Mesodermal cell (in vitro differentiated cells): ENCODE measurements around the gene FBXO9.

Experiments used
- H3K27ac ChIP-seq: 2 replicates; pipeline ENCODE4 v1.7.0; 2013; ENCODE audit warnings: mild to moderate bottlenecking, low read depth, low read length, moderate library complexity; ENCODE audit not compliant: severe bottlenecking
- H3K36me3 ChIP-seq: 2 replicates; pipeline ENCODE4 v1.7.1; 2013; ENCODE audit warnings: mild to moderate bottlenecking, low read length, moderate library complexity; ENCODE audit not compliant: control insufficient read depth, insufficient read depth
- H3K4me1 ChIP-seq: one replicate; pipeline ENCODE4 v1.7.1; 2013; ENCODE audit warnings: mild to moderate bottlenecking, low read length; ENCODE audit not compliant: insufficient read depth, control insufficient read depth, poor library complexity, severe bottlenecking
- H3K4me3 ChIP-seq: 2 replicates; pipeline ENCODE4 v1.7.0; 2013; ENCODE audit warnings: low read length, control low read depth, mild to moderate bottlenecking; ENCODE audit not compliant: insufficient read depth, poor library complexity, severe bottlenecking; ENCODE audit errors: extremely low read depth
- H3K9me3 ChIP-seq: 2 replicates; pipeline ENCODE4 v1.7.1; 2013; ENCODE audit warnings: mild to moderate bottlenecking, low read length, moderate library complexity; ENCODE audit not compliant: control insufficient read depth
- WGBS, 2 experiments: methylation state at CpG; one replicate each; pipeline ENCODE4 v1.1.5; 2013; ENCODE audit warnings: missing lambda C conversion rate in 2 of 2; ENCODE audit not compliant: insufficient coverage in 2 of 2; 5-methylcytosine and 5-hydroxymethylcytosine counted together

The FBXO9 gene

DNA sequence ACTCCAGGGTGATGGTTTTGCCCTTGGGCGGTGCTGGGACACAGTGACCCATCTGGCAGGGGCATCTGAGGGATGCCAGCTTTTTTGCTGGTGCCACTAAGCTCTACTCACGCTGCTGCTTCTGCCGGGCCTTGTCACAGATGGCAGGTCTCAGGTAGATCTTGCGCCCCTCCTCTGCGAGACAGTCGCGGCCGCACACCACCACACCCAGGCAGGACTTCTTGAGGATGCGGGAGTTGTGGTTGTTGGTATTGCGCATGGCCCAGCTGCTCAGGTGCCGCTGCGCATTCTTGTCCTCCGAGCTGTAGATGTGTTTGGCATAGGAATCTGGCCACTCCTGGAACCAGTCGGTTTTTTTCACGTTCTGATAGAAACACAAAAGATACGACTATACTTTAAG, 68.8 kb downstream of the FBXO9 start:
- no peak overlapping the region for H3K27ac ChIP-seq
- H3K36me3 ChIP-seq, result no peaks in the 10 kb centered on the region
- H3K4me1 ChIP-seq, result no peaks in the 10 kb centered on the region
- no peaks in the 10 kb centered on the region for H3K9me3 ChIP-seq
- no peak overlapping the region for H3K4me3 ChIP-seq
- WGBS, 2 experiments, result 89% methylated on average over 4 of the region's 16 CpGs; no CpG with 5 or more reads in 1 of the 2 experiments

DNA sequence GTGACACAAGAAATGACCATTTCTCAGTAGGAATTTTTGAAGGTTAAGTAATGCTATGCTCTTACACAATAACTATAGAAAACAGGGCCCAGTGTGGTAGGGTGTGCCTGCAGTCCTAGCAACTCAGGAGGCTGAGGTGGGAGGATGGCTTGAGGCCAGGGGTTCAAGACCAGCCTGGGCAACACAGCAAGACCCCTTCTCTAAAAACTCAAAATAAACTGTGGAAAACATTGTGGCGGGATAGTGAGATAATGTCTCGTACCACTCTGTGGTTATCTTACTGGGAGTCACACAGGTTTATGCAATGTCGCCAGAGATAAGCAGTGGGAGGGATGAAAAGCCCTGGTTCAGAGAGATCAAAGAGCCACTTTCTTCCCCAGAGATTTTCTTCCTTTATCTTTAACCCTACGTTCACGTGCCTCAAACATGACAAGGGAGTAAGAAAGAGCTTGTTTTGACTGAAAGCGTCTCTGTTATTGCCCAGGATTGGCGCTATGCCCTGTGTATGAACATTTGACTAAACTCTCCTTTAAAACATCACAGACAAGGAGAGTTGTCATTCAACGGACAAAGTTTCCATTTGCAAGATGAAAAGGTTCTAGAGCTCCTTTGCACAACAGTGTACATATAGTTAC, 69.5 kb downstream of the FBXO9 start:
- Histone ChIP-seq H3K27ac (no peak overlapping the region), H3K4me1 (no peaks in the 10 kb centered on the region), H3K9me3 (no peaks in the 10 kb centered on the region), H3K4me3 (no peak overlapping the region), H3K36me3 (no peaks in the 10 kb centered on the region)
- 93 to 95% methylated on average over 3 of the region's 8 CpGs for WGBS, 2 experiments

- no peaks in the 10 kb centered on the region for H3K4me1 ChIP-seq
- 100% methylated on average over 1 of the region's 3 CpGs for WGBS, 2 experiments
- H3K4me3 ChIP-seq, result no peak overlapping the region
- H3K36me3 ChIP-seq, result no peaks in the 10 kb centered on the region
- no peaks in the 10 kb centered on the region for H3K9me3 ChIP-seq
- H3K27ac ChIP-seq, result no peak overlapping the region
Observed at GRCh38 chr6:53136000-53136609, 70.9 kb downstream of the FBXO9 start.

DNA sequence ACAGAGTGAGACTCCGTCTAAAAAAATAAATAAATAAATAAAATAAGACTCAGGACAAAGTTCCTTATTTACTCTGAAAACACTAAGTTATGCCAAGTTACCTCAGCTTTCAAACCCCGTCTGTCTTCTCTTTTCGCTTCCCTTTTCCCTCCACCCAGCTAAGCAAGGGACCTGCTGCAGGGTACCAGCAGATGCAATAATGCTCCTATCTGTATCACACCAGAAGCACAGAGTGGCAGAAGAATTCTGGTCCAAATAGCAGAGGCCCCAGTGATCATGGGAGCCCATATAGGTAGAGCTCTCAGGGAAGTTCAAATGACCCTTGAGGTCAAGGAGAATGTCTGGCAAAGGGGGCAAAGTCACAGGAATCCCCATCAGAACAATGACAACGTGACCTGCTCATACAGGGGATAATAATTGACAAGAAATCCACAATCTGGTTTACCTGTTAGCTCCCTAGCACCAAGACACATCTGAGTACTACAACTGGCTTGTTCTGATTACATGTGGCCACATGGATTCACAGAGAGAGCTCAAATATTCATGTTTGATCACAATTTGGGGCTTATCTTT, 74.7 kb downstream of the FBXO9 start:
- Histone ChIP-seq H3K36me3 (no peaks in the 10 kb centered on the region), H3K9me3 (no peaks in the 10 kb centered on the region), H3K4me3 (no peak overlapping the region), H3K27ac (no peak overlapping the region), H3K4me1 (no peaks in the 10 kb centered on the region)
- 76 to 83% methylated on average over 3 of the region's 4 CpGs for WGBS, 2 experiments

DNA sequence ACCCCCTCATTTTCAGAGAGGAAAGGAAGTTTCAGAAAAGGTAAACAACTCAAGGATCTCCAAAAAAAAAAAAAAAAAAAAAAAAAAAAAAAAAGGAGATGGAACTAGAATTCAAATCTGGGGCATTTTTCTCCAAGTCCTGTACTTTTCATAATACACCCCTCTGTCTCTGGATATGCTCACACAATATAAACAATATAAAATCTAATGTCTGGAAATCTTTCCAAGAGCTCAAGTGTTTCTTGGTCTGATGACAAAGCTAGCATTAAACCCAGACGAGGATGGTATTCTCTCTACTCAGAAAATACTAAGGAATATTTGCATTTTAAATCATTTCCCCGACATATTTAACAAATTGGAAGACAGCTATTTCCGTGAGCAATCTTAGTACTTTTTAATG, 77.6 kb downstream of the FBXO9 start:
- Histone ChIP-seq H3K4me1 (no peaks in the 10 kb centered on the region), H3K9me3 (no peaks in the 10 kb centered on the region), H3K27ac (no peak overlapping the region), H3K36me3 (no peaks in the 10 kb centered on the region), H3K4me3 (no peak overlapping the region)
- 73% methylated on average over 3 of the region's 3 CpGs; no CpG with 5 or more reads in 1 of the 2 experiments for WGBS, 2 experiments

DNA sequence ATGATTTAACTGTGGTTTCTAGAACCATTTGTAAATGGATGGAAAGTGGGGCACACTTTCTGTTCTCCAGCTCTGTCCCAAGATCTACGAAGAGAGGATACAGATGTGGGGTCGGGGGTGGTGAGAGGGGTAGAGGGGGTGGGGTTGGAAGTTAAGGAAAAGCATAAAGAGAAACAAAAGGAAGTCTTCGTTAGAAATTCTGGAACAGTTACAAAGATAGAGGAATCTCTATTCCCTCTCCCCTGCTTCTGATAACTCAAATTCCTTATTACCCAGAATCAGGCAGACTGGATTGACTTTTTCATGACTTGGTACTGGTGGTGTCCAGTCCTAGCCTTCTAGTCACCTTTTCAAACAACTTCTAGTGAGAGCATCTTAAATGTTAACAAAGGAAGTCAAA, 78.5 kb downstream of the FBXO9 start:
- Histone ChIP-seq H3K4me1 (no peaks in the 10 kb centered on the region), H3K4me3 (no peak overlapping the region), H3K9me3 (no peaks in the 10 kb centered on the region), H3K27ac (no peak overlapping the region), H3K36me3 (no peaks in the 10 kb centered on the region)
- WGBS, 2 experiments, result no CpG with 5 or more reads among the region's 3 CpGs

DNA sequence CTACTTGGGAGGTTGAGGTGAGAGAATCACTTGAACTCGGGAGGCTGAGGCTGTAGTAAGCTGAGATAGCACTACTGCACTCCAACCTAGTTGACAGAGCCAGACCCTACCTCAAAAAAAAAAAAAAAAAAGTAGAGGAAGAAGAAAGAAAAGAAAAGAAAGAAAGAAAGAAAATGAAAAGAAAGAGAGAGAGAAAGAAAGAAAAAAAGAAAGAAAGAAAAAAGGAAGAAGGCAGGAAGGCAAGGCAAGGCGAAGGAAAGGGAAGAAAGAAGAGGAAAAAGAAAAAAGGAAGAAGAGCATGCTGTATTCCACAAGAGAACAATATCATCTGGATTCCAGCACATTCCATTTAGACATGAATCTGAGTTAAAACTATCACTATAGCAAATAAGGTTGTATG, 79.6 kb downstream of the FBXO9 start:
- Histone ChIP-seq H3K36me3 (no peaks in the 10 kb centered on the region), H3K4me3 (no peak overlapping the region), H3K9me3 (no peaks in the 10 kb centered on the region), H3K4me1 (no peaks in the 10 kb centered on the region), H3K27ac (no peak overlapping the region)
- no CpG with 5 or more reads among the region's 2 CpGs for WGBS, 2 experiments

DNA sequence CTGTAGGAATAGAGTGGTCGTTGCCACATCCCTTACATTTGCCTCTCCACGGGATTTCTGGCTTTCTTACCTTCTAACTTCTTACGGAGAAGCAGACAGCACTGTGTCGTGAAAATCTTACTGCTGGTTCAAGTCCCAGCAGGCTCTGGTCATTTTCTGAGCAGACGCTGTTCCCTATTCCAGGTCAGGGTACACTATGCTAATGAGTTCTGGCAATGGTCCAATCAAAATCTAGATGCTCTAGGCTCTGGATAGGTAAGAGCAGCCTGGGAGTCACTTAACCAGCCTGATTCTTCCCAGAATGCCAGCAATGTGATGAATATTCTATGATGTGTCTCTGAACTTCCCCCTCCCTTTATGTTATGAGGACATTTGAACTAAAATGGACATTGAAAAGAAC, 83.5 kb downstream of the FBXO9 start, which contains the start of gene GCM1:
GCM1 (minus strand) TSS at position 158 of the 400 bp plus-strand sequence. CDS start 3,209 bp downstream, outside the sequence.
- Histone ChIP-seq H3K4me3 (no peak within 1 kb of the TSS), H3K27ac (no peak within 1 kb of the TSS), H3K4me1 (no peaks in the 10 kb centered on the region), H3K9me3 (no peaks in the 10 kb centered on the region), H3K36me3 (no peaks in the 10 kb centered on the region)
- WGBS, 2 experiments, result 87 to 96% methylated on average over 5 of the region's 5 CpGs
